HCT116 (cell line): ENCODE data around the gene SIN3A.

Experiments
- CBX3 ChIP-seq: IDR thresholded peaks from 2 replicates; pipeline ENCODE4 v1.6.1; 2012; ENCODE audit warnings: low read depth
- EGR1 ChIP-seq: IDR thresholded peaks from 2 replicates; pipeline ENCODE4 v1.6.1; 2012; ENCODE audit warnings: low read depth
- JUND ChIP-seq: IDR thresholded peaks from 2 replicates; pipeline ENCODE4 v1.6.1; 2012
- SP1 ChIP-seq: IDR thresholded peaks from 2 replicates; pipeline ENCODE4 v1.6.1; 2012; ENCODE audit warnings: low read depth
- YY1 ChIP-seq: IDR thresholded peaks from 2 replicates; pipeline ENCODE4 v1.6.1; 2011; ENCODE audit warnings: low read length, low read depth, moderate library complexity, mild to moderate bottlenecking; ENCODE audit not compliant: insufficient replicate concordance; ENCODE audit errors: extremely low read depth
- TF ChIP-seq, protein P1 (sequence below): IDR thresholded peaks from 2 replicates; pipeline ENCODE4 v1.6.1; 2012
- TF ChIP-seq, protein P2 (sequence below), 3 experiments: fragments of 200-600 bp in 1 of 3; sonication (generic) in 1 of 3; IDR thresholded peaks in 2 of 3; conservative IDR thresholded peaks in 1 of 3; 2 replicates each; pipeline ENCODE4 v1.5.1; 2012 to 2017; ENCODE audit warnings: low read depth in 2 of 3, low read length in 2 of 3, antibody characterized with exemption in 1 of 3, borderline replicate concordance in 1 of 3, control low read depth in 1 of 3, mild to moderate bottlenecking in 1 of 3, mixed read lengths in 1 of 3, mixed run types in 1 of 3, moderate library complexity in 1 of 3; ENCODE audit not compliant: insufficient read depth in 1 of 3

DNA sequence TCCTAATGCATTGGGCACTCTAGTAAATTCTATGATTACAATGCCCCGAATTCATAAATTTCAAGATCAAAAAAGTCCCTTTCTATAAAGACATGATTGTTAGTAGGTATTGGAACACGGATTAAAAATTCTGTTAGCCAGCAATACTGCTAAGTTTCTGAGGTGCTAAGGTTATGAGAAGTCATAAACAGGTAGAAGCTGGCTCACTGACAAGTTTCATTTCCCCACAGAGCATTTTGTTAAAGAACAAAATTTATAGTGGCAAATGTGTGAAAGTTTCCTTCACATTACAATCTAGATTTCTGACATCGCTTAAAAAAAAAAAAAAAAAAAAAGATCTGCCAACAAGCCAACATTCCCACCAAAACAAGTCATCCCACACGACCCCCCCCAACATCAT lies 70.7 kb downstream of the SIN3A start:
- TF ChIP-seq YY1 (no peak), CBX3 (no peak), EGR1 (no peak), JUND (no peak), SP1 (no peak)
- TF ChIP-seq, protein P1, sequence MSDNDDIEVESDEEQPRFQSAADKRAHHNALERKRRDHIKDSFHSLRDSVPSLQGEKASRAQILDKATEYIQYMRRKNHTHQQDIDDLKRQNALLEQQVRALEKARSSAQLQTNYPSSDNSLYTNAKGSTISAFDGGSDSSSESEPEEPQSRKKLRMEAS: no peak
- TF ChIP-seq, protein P2, sequence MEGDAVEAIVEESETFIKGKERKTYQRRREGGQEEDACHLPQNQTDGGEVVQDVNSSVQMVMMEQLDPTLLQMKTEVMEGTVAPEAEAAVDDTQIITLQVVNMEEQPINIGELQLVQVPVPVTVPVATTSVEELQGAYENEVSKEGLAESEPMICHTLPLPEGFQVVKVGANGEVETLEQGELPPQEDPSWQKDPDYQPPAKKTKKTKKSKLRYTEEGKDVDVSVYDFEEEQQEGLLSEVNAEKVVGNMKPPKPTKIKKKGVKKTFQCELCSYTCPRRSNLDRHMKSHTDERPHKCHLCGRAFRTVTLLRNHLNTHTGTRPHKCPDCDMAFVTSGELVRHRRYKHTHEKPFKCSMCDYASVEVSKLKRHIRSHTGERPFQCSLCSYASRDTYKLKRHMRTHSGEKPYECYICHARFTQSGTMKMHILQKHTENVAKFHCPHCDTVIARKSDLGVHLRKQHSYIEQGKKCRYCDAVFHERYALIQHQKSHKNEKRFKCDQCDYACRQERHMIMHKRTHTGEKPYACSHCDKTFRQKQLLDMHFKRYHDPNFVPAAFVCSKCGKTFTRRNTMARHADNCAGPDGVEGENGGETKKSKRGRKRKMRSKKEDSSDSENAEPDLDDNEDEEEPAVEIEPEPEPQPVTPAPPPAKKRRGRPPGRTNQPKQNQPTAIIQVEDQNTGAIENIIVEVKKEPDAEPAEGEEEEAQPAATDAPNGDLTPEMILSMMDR (IDR thresholded peaks at IDR 0.05 in 2 of 3, conservative IDR thresholded peaks at IDR 0.05 in 1 of 3; ENCODE audit: borderline replicate concordance in 1 of 3, insufficient read depth in 1 of 3, low read depth in 2 of 3, low read length in 2 of 3): no peak
